HAP-1 (cell line): ENCODE results near the gene CDS2.
"Not testable (repeated sequence)": the region's sequence is repeated elsewhere in the genome, so short reads cannot be mapped to it uniquely, and the experiment has no call there.

Source experiments
- DNase-seq, 2 experiments: peaks; one replicate each; pipeline ENCODE4 v3.0.0-alpha.2; 2016 to 2020; ENCODE audit warnings: low spot score in 2 of 2
- H3K27me3 ChIP-seq: fragments of 250-450 bp; sonication (Bioruptor Pico); 2 replicates; pipeline ENCODE4 v1.5.1; 2020; ENCODE audit warnings: low read depth, mild to moderate bottlenecking, moderate library complexity
- H3K36me3 ChIP-seq: fragments of 250-450 bp; sonication (Bioruptor Pico); replicated peaks from 2 replicates; pipeline ENCODE4 v1.5.1; 2020; ENCODE audit warnings: mild to moderate bottlenecking
- H3K4me1 ChIP-seq: fragments of 250-450 bp; sonication (Bioruptor Pico); 2 replicates; pipeline ENCODE4 v1.5.1; 2020; ENCODE audit warnings: mild to moderate bottlenecking
- H3K4me3 ChIP-seq: fragments of 250-450 bp; sonication (Bioruptor Pico); 2 replicates; pipeline ENCODE4 v1.5.1; 2020; ENCODE audit warnings: mild to moderate bottlenecking, moderate library complexity
- H3K9me3 ChIP-seq: fragments of 250-450 bp; sonication (Bioruptor Pico); 2 replicates; pipeline ENCODE4 v1.5.1; 2020; ENCODE audit warnings: mild to moderate bottlenecking, moderate library complexity
- in situ Hi-C: fragments of 300-500 bp; cut with MboI; formaldehyde crosslinking; loops from 3 replicates; pipeline ENCODE4 v1.14.3; 2020; ENCODE audit warnings: low sequenced_read_pairs, inconsistent platforms, mixed read lengths

CDS2 gene

DNA sequence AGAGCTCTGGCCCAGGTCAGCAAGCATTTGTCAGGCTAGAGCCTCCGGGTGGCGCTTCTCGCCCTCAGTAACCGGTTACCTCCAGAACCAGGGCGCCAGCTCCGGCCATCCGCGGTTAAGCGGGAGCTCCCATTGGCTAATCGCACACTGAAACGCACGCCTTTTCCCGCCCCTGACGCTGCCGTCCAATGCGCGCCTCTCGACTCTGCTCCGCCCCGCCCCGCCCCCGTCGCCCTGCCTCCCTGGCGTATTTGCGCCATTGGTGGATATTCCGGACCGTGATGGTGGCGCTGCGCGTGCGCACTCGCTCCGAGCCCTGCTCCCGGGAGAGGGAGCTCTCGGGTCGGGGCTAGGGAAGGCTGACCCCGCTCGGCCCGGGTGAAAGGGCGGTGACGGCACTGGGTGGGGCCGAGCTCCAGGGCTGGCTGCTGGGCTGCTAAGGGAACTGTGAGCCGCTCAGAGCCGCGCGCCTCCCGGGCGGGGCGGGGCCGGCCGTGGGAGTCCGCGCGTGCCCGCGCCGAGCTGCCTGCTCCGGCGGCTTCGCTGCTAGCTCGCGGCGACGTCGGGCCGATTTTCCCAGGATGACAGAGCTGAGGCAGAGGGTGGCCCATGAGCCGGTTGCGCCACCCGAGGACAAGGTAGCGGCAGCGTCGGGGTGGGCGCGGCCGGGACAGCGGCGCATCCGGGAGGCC is at the start of gene CDS2:
CDS2 (plus strand) TSS at position 497 of the 692 bp plus-strand sequence; CDS start at position 582, 85 bp downstream.
- Histone ChIP-seq H3K27me3 (no peaks in the 10 kb centered on the region), H3K9me3 (no peaks in the 10 kb centered on the region), H3K4me3 (peak within 1 kb of the TSS; percentile 62), H3K4me1 (peaks cover 7% of the 10 kb centered on the region; the same call in 1 of the 2 replicates), H3K36me3 (no peaks in the 10 kb centered on the region)
- peak; percentile 97 to 100 for DNase-seq
- in situ Hi-C loops: no loop called here

DNA sequence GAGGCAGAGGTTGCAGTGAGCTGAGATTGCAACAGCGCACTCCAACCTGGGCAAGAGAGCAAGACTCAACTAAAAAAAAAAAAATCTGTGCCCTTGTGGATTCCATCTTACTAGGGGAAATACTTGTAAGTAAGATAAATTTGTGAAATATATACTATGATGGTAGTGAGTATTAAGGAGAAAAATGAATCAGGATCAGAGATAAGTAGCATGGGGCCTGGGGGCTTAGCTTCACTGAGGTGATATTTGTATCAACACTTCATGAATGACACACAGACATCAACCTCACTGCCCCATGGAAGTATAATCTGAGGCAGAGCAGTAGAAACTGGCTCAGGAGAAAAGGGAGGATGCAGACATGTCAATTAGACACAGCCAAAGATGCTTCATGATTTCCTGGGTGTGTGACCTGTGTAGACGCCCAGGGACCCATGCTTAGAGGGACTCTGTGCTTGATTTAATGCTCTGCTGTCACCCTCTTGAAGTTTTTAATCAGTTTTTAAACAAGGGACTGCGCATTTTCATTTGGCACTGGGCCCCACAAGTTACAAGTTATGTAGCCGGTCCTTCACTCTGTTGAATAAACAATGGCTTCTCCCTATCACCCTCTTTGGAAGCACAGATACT is 48.9 kb upstream of the CDS2 start:
- no peaks in the 10 kb centered on the region for H3K36me3 ChIP-seq
- H3K27me3 ChIP-seq: no peaks in the 10 kb centered on the region
- no peaks in the 10 kb centered on the region for H3K9me3 ChIP-seq
- H3K4me1 ChIP-seq: peaks cover 7% of the 10 kb centered on the region; the same call in 1 of the 2 replicates
- H3K4me3 ChIP-seq: no peak overlapping the region
- DNase-seq: no peak
- in situ Hi-C loops: loop anchor here (25.0 kb wide), 1 partner anchor 466 kb away; no protein-coding TSS in a partner anchor

DNA sequence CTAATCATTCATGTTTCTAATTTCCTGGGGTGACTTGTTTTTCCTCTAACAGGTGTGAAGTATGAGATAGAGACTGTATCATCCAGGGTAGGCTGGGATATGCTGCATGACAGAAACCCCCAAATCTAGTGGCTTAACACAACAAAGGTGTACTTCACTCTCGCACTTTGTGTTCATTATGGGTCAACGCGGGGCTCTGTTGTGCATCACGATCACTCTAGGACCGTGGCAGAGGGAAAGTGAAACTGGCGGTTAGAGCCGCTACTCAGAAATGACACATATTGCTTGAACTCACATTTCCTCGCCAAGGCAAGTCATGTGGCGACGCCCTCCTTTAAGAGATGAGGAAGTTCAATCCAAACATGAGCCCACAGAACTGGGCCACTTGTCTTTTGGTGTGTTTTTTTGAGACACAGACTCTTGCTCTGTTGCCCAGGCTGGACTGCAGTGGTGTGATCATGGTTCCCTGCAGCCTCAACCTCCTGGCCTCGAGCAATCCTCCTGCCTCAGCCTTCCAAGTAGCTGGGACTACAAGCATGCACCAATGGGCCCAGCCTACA is 48.3 kb upstream of the CDS2 start:
- peaks cover 7% of the 10 kb centered on the region; the same call in 1 of the 2 replicates for H3K4me1 ChIP-seq
- no peaks in the 10 kb centered on the region for H3K27me3 ChIP-seq
- no peak overlapping the region for H3K4me3 ChIP-seq
- no peak for DNase-seq
- H3K36me3 ChIP-seq: no peaks in the 10 kb centered on the region
- no peaks in the 10 kb centered on the region for H3K9me3 ChIP-seq
- in situ Hi-C loops: loop anchor here (25.0 kb wide), 1 partner anchor 466 kb away; no protein-coding TSS in a partner anchor

DNA sequence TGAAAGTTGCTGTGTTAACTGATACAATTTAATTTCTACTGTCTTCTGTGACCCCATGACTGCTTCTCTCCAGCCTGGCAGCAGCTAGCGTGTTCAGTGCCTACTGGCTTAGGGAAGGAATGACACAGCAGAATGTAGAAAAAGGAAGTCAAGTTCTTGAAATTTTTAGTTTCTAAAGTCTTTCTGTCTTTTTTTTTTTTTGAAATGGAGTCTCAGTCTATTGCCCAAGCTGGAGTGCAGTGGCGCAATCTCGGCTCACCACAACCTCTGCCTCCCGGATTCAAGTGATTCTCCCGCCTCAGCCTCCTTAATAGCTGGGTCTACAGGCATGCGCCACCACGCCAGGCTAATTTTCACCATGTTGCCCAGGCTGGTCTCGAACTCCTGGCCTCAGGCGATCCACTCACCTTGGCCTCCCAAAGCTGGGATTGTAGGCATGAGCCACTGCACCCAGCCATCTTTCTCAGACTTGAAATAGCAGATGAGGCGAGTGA is 46.4 kb upstream of the CDS2 start:
- Histone ChIP-seq H3K9me3 (no peaks in the 10 kb centered on the region), H3K27me3 (no peaks in the 10 kb centered on the region), H3K36me3 (no peaks in the 10 kb centered on the region), H3K4me1 (no peaks in the 10 kb centered on the region), H3K4me3 (no peak overlapping the region)
- no peak for DNase-seq
- in situ Hi-C loops: loop anchor here (25.0 kb wide), 1 partner anchor 468 kb away; no protein-coding TSS in a partner anchor

DNA sequence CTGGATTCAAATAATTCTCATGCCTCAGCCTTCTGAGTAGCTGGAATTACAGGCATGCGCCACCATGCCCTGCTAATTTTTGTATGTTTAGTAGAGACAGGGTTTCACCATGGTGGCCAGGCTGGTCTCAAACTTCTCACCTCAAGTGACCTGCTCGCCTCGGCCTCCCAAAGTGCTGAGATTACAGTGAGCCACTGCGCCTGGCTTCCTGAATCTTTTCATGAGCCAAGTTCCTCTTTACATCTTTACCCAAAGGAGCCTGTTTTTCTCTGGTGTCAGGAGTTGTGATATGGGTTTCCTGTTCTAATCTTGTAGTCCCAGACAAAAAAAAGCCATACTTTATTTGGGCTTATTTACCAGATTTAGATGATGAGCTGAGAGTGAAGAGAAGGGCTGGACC is 41.4 kb upstream of the CDS2 start:
- in situ Hi-C loops: loop anchor here (25.0 kb wide), 1 partner anchor 473 kb away; no protein-coding TSS in a partner anchor
- H3K36me3 ChIP-seq: no peaks in the 10 kb centered on the region
- no peak for DNase-seq

DNA sequence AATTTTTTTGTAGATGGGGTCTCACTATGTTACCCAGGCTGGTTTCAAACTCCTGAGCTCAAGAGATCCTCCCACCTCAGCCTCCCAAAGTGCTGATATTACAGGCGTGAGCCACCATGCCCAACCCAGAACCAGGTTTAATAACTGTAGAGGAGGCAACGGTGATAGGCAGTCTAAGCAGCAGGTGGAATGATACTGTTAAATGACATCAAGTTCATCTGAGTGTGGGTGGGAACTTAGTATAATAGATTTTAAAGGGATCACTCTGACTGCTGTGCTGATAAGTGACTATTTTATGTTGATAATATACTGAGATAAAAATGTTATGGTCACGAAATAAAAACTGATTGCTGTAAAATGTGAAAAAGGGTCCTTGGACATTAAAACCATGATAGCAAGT is 38.1 kb upstream of the CDS2 start:
- H3K9me3 ChIP-seq: no peaks in the 10 kb centered on the region
- H3K27me3 ChIP-seq: no peaks in the 10 kb centered on the region
- peaks cover 7% of the 10 kb centered on the region; the same call in 1 of the 2 replicates for H3K36me3 ChIP-seq
- in situ Hi-C loops: loop anchor here (25.0 kb wide), 1 partner anchor 476 kb away; no protein-coding TSS in a partner anchor
- DNase-seq: no peak
- no peak overlapping the region for H3K4me3 ChIP-seq
- no peaks in the 10 kb centered on the region for H3K4me1 ChIP-seq

More for the DNA sequence above, 41.4 kb upstream of the CDS2 start:
- H3K4me3 ChIP-seq: no peak overlapping the region
- H3K9me3 ChIP-seq: no peaks in the 10 kb centered on the region
- H3K4me1 ChIP-seq: no peaks in the 10 kb centered on the region
- H3K27me3 ChIP-seq: no peaks in the 10 kb centered on the region

DNA sequence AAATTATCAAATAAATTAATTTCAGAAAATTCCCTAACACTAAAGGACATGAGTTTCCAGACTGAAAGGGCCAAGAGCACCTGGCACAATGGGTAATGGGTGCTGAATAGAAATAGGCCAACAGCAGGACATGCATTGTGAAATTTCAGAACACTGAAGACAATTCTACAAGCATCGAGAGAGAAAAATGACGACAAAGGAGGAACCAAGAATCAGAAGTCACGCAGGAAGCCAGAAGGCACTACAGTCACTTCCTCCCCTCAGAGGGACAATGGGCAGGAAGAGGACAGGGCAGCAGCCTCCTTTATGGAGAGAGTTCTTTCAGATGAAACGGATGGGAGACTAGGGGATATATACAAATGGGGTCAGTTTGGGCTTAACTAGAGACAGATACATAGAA is 36.6 kb upstream of the CDS2 start:
- no peaks in the 10 kb centered on the region for H3K9me3 ChIP-seq
- H3K36me3 ChIP-seq: peaks cover 7% of the 10 kb centered on the region; the same call in 1 of the 2 replicates
- DNase-seq: no peak
- no peaks in the 10 kb centered on the region for H3K4me1 ChIP-seq
- in situ Hi-C loops: loop anchor here (25.0 kb wide), 1 partner anchor 478 kb away; no protein-coding TSS in a partner anchor
- no peaks in the 10 kb centered on the region for H3K27me3 ChIP-seq
- no peak overlapping the region for H3K4me3 ChIP-seq

DNA sequence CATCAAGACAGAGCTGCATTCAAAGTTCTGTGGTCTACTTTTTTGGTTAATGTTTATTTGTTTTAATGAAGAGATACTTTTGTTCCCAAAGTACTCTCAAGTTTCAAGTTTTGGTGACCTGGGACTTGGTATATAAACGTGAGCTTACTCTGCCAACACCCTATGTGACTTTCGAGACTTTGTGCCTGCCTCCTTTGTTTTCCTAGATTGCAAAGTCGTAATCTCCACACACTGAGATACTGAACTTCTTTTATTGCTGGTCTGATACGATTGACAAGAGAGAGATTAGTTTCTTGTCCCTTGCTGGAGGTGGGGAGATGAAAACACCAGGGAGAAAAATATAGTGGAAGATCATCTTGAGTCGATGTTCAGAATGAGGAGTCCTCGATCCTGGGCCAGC is 34.9 kb upstream of the CDS2 start:
- in situ Hi-C loops: loop anchor here (25.0 kb wide), 1 partner anchor 480 kb away; no protein-coding TSS in a partner anchor
- Histone ChIP-seq H3K36me3 (peaks cover 17% of the 10 kb centered on the region), H3K4me1 (no peaks in the 10 kb centered on the region), H3K4me3 (no peak overlapping the region), H3K9me3 (no peaks in the 10 kb centered on the region), H3K27me3 (no peaks in the 10 kb centered on the region)
- no peak for DNase-seq

DNA sequence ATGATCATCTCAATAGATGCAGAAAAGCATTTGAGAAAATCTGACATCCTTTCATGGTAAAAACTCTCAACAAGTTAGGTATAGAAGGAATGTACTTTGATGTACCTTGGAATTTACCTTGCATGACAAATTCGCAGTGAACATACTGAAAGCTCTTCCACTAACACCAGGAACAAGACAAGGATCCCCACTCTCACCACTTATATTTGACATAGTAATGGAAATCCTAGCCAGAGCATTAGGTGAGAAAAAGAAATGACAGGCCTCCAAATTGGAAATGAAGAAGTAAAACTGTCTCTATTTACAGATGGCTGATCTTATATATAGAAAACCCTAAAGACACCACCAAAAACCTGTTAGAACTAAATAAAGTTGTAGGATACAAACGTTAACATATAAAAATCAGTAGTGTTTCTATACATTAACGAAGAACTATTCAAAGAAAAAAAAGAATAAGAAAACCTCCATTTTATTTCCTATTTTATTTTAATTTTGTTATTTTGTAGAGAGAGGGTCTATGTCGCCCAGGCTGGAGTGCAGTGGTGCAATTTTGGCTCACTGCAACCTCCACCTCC is 34.0 kb upstream of the CDS2 start:
- Histone ChIP-seq H3K4me1 (no peaks in the 10 kb centered on the region), H3K4me3 (no peak overlapping the region), H3K36me3 (peaks cover 21% of the 10 kb centered on the region), H3K9me3 (no peaks in the 10 kb centered on the region), H3K27me3 (no peaks in the 10 kb centered on the region)
- in situ Hi-C loops: loop anchor here (25.0 kb wide), 1 partner anchor 481 kb away; no protein-coding TSS in a partner anchor
- no peak for DNase-seq

DNA sequence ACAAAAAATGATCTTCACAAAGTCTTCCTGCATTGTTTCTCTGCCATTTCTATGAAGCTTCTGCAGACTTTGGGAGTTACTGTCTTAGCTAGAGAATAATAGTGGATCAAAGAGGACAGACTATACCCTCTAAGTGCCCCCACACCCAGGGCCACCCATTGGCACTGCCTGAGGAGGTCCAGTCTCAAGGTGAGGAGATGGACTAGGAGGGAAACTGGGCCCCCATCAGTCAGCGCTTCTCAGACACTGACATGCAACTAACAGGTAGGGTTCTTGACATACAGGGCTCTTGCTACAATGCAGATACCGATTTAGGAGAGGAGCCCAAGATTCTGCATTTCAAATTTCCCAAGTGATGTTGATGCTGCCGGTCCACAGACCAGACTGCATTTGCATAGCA is 31.4 kb upstream of the CDS2 start:
- peaks cover 41% of the 10 kb centered on the region for H3K36me3 ChIP-seq
- H3K9me3 ChIP-seq: no peaks in the 10 kb centered on the region
- DNase-seq: no peak
- H3K4me3 ChIP-seq: no peak overlapping the region
- in situ Hi-C loops: loop anchor here (25.0 kb wide), 1 partner anchor 483 kb away; no protein-coding TSS in a partner anchor
- H3K27me3 ChIP-seq: no peaks in the 10 kb centered on the region
- H3K4me1 ChIP-seq: no peaks in the 10 kb centered on the region

DNA sequence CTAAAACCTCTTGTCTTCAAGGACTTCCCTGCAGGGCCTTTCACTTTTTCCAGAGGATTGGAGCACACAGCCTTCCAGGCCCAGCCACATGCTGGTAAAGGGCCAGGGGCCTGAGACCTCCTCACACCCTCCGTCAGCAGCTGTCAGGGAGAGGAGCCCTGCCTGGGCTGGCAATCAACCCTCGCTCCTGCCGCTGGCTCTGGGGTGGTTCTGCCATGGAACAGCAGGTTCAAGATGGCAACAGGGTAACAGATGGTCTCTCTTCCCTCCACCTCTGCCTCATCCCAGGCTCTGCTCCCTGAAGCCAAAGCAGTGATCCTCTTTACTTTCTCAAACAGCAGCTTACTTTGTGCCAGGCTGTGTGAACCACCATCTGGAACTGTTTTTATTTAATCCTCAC is 30.9 kb upstream of the CDS2 start:
- DNase-seq: no peak
- H3K27me3 ChIP-seq: no peaks in the 10 kb centered on the region
- in situ Hi-C loops: loop anchor here (25.0 kb wide), 1 partner anchor 484 kb away; no protein-coding TSS in a partner anchor

DNA sequence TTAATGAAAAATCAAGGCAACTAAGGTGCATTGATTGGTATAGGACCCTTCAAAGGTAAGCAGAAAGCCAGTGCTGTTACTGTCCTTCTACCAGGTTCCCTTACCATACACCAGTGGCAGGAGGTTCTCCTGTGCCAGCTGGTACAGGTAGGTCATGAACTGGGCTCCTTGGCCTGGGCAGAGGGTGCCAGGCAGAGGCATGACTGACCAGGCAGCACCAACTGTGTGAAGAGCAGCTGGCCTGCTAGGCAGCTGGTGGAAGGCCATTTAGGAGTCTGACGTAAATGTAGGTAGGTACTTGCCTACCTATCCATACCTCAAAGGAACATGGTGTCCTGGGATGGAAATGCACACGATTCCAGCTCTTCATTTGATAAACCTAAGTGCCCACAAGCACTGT is 30.3 kb upstream of the CDS2 start:
- Histone ChIP-seq H3K27me3 (no peaks in the 10 kb centered on the region), H3K36me3 (peaks cover 43% of the 10 kb centered on the region), H3K9me3 (no peaks in the 10 kb centered on the region), H3K4me3 (no peak overlapping the region), H3K4me1 (no peaks in the 10 kb centered on the region)
- DNase-seq: no peak
- in situ Hi-C loops: loop anchor here (25.0 kb wide), 1 partner anchor 484 kb away; no protein-coding TSS in a partner anchor

More for the DNA sequence above, 30.9 kb upstream of the CDS2 start:
- Histone ChIP-seq H3K4me3 (no peak overlapping the region), H3K36me3 (peaks cover 43% of the 10 kb centered on the region), H3K4me1 (no peaks in the 10 kb centered on the region), H3K9me3 (no peaks in the 10 kb centered on the region)

DNA sequence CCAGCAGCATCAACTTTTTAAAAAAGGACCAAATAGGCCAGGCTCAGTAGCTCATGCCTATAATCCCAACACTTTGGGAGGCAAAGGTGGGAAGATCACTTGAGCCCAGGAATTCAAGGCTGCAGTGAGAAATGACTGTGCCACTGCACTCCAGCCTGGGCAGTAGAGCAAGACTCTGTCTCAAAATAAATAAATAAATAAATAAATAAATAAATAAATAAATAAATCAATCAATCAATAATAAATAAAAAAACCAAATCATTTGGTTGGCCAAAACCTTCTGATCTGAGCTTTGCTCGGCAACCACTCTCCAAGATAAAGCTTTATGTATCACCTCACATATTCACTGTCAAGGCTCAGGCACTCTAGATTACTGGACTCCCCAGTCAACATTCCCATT is 27.8 kb upstream of the CDS2 start:
- not testable (repeated sequence) for H3K27me3 ChIP-seq, H3K4me3 ChIP-seq, H3K9me3 ChIP-seq, H3K4me1 ChIP-seq, DNase-seq
- in situ Hi-C loops: loop anchor here (25.0 kb wide), 1 partner anchor 487 kb away; no protein-coding TSS in a partner anchor
- H3K36me3 ChIP-seq: peaks cover 51% of the 10 kb centered on the region
